Activated CD8-positive, alpha-beta memory T cell treated with anti-CD3 and anti-CD28 coated beads for 1 hour (primary cell): ENCODE measurements around the gene HSPA1L.

Experiments used
- DNase-seq, 2 donors: peaks; one replicate each; pipeline ENCODE4 v3.0.0-alpha.2; 2020; ENCODE audit warnings: low read depth in 1 of 2; ENCODE audit errors: extremely low read depth in 1 of 2

HSPA1L gene

GRCh38 chr6:31784098-31784925 lies 30.8 kb downstream of the HSPA1L start:
- no peak for DNase-seq

- no peak for DNase-seq
Measured at GRCh38 chr6:31782126-31782855, 32.8 kb downstream of the HSPA1L start.

GRCh38 chr6:31781244-31782125 lies 33.6 kb downstream of the HSPA1L start:
- no peak for DNase-seq

GRCh38 chr6:31780507-31781243 lies 34.4 kb downstream of the HSPA1L start:
- DNase-seq: no peak

- DNase-seq: no peak
Measured at GRCh38 chr6:31779908-31780307, 35.2 kb downstream of the HSPA1L start.

GRCh38 chr6:31778999-31779885 lies 35.8 kb downstream of the HSPA1L start:
- no peak for DNase-seq

- no peak for DNase-seq
Measured at GRCh38 chr6:31778193-31778592, 36.9 kb downstream of the HSPA1L start.

GRCh38 chr6:31777667-31778050 lies 37.4 kb downstream of the HSPA1L start:
- no peak for DNase-seq

- peak; percentile 39 to 56 for DNase-seq
Measured at GRCh38 chr6:31776989-31777666, 38.0 kb downstream of the HSPA1L start, which contains the start of gene VWA7. TSS of gene VWA7 (minus strand) at chr6:31777328. CDS start at chr6:31776779, 549 bp downstream.

GRCh38 chr6:31776485-31776988 lies 38.5 kb downstream of the HSPA1L start:
- DNase-seq: no peak

GRCh38 chr6:31775633-31776484 lies 39.2 kb downstream of the HSPA1L start:
- DNase-seq: no peak

GRCh38 chr6:31775184-31775583 lies 39.9 kb downstream of the HSPA1L start:
- DNase-seq: no peak

- no peak for DNase-seq
Measured at GRCh38 chr6:31771992-31772358, 43.1 kb downstream of the HSPA1L start.

- DNase-seq: no peak
Measured at GRCh38 chr6:31770860-31771259, 44.2 kb downstream of the HSPA1L start.

- peak; percentile 63 to 64 for DNase-seq
Measured at GRCh38 chr6:31769684-31770371, 45.3 kb downstream of the HSPA1L start.

GRCh38 chr6:31768363-31769257 lies 46.5 kb downstream of the HSPA1L start:
- DNase-seq: no peak
